GM12801 (cell line): Measurements from ENCODE around the gene FBLN1.

Source experiments
- CTCF ChIP-seq: IDR thresholded peaks from one replicate; pipeline ENCODE4 v1.5.1; 2011; ENCODE audit warnings: control low read depth; ENCODE audit not compliant: insufficient read length; ENCODE audit errors: extremely low read depth

Gene FBLN1

GRCh38 chr22:45508814-45509213 is 6.1 kb downstream of the FBLN1 start:
- no peak for TF ChIP-seq CTCF

- no peak for TF ChIP-seq CTCF
These were observed 7.9 kb downstream of the FBLN1 start for GRCh38 chr22:45510376-45511232.

GRCh38 chr22:45511847-45512261 is 9.2 kb downstream of the FBLN1 start:
- TF ChIP-seq CTCF = no peak

- TF ChIP-seq CTCF = no peak
These were observed 9.7 kb downstream of the FBLN1 start for GRCh38 chr22:45512363-45512762.

- TF ChIP-seq CTCF = no peak
These were observed 13.0 kb downstream of the FBLN1 start for GRCh38 chr22:45515676-45516075.

- no peak for TF ChIP-seq CTCF
These were observed 13.5 kb downstream of the FBLN1 start for GRCh38 chr22:45516163-45516562.

GRCh38 chr22:45516923-45517675 is 14.4 kb downstream of the FBLN1 start:
- no peak for TF ChIP-seq CTCF
